Stimulated activated CD4-positive, alpha-beta T cell treated with anti-CD3 and anti-CD28 coated beads, TNF-alpha, amount 100 ng/mL, for 48 hours (primary cell): ENCODE measurements around the gene HOXB6.

Source experiments
- DNase-seq, 3 donors: peaks; one replicate each; pipeline ENCODE4 v3.0.0-alpha.2; 2020; ENCODE audit warnings: low read depth in 3 of 3

The HOXB6 gene

DNA sequence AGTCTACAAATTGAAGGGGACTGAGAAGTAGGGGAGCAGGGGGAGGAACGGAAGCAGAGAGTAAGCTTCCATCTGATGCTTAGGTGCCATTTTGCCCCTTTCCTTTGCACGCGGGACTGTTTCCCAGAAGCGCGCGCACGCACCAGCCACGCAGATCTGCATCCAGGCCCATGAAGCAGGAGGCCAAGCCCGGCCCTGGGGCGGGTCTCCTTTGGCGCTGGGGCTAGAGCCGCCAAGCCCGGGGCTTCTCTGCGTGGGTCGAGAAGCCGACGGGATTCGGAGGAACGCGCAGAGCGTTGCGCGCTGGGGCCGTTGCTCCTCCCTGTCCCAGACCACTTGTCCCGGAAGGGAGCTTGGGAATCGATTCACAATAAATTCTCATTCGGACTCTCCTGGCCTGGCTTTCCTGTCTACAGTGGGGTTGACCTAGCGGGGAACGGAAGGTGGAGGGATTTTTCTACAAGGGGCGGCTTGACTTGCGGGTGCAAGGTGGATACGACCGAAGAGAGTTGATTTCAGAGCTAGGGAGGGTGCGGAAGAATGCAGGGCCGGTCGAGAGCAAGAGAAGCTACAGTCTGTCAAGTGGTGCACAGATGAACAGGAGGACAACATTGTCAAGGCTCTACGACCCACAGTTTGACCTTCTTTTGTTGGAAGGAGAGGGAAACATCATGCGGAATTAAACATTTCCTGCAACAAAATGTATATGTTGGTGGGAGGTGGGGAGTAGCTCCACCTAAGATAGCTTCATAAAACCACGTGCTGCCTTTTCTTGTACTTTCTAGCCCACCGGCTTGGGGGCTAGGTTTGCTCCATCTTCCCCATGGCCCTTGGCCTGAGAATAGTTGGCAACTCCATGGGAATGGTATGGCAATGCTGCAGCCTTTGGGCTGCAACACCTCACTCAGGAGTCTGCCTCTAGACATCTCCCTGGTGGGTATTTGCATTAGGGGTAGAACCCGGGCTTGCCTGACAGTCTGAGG is 16.9 kb upstream of the HOXB6 start:
- DNase-seq, result no peak

DNA sequence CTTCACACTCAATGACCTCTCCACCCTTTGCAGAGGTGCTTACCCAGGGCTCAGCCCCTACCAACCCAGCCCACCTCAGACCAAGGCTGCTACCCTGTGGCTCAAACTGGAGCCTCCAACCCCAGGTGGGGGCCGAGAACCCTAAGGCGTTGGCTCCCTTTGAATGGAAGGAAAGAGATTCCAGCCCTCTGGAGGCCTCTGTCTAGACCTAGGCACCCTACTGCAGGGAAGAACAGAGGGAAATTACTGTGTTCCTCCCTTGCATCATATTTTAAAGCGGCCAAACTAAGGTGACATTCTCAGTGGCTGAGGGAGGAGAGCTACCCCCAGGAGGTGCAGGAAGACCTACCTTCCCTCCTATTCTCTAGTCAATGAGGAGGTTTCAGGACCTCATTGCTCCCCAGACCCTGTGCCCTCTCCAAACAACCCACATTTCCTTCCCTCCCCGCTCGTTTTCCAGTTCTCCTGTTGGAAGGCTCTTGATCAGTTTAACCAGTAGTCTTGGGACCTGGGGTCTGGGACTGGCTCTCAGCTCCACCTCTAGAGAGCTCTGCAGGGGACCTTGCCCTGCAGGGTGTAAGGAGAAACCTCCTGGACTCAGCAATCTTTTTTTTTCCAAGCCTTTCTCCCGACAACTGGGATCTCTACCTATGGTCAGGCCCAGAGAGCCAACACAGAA is 15.8 kb upstream of the HOXB6 start:
- DNase-seq, result no peak

DNA sequence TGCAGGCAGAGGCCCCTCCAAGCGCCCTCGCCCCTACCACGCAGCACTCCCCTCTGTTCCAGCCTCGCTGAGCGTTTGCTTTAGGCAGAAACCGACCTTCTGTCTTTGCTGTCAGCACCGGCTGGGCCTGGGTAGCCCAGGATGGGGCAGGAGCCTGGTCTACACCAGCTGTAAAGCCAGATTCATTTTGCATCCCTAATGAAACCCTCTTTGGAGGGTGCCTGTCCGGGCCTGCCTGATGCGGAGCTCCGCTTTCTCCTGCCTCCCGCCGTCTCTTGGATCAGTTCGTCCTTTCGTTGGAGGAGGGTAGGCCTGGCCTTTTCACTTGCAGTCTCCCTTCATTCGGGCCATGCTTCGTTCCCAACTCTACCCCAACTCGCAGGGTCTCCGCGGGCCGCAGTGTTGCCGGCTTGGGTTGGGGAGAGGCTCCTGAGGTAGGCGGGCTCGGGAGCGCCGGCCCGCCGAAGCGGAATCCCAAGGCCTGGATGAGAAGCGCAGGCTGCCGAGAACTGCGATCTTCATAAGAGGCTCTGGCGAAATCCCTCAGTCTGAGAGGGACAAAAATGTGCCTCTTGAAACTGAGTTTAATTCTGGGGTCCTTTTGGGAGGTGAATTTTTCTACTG is 15.2 kb upstream of the HOXB6 start:
- DNase-seq, result no peak

DNA sequence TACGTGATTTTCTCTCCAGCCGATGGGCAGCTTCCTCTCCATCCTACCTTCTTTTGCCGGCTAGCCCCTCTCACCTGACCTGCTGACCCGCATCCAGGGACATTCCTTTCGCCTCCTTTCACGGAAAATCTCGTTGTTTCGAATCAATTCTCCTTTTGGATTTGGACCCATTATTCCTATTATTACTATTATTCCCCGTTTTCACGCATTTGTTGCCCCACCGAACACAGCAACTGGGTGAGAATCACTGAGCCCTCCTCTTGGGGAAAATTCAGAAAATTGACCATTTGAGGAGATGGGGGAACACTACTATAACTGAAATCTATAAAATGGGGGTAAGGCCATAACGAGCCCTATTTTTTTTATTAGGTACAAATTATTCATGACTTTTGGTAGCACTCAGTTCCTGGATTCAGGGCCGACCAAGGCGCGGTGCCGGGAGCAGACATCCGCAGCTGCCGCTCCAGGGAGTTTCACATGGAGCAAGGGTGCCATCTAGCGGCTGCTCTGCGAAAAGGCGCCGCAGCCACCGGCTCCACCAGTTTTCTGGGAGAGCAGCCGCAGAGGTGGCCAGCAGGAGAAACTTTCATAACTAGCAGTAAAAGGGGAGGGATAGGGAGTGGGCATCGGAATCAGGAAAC is 13.6 kb upstream of the HOXB6 start:
- DNase-seq, result peak; percentile 71 to 73 (median 71)

DNA sequence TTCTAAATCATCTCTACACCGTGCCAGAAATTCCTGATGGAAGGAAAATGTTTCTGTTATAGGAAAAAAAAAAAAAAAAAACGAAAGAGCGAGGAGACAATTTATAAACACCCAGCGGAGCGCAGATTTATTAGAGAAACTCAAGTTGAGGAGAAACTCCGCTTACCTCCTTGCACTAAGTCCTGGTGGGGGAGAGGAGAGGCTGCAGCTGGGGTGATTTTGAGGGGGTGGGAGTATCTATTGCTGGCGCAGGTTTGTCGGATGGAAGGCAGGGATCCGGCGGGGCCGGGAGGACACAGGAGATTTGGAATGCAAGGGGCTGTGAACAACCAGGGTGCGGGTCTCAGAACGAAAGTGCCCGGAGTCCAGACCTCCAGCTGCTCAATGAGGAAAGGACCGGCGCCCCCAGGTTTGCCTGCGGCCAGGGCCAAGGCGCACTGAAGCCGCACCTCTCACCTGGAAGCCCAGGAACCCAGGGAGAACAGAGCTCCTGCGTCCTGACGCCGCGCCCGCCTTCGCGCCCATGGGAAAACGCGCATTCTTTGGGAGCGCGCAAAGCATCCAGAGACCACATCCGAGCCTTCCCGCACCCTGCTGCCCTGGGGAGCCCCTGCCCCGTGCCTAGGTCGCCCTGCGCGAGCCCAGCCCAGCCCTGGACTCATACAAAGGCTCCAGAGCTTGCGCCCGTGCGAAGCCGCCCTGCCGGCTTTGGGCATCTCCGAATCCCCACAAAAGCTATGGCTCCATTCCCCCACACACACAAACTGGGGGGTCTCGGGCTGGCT is 12.9 kb upstream of the HOXB6 start:
- DNase-seq, result no peak

DNA sequence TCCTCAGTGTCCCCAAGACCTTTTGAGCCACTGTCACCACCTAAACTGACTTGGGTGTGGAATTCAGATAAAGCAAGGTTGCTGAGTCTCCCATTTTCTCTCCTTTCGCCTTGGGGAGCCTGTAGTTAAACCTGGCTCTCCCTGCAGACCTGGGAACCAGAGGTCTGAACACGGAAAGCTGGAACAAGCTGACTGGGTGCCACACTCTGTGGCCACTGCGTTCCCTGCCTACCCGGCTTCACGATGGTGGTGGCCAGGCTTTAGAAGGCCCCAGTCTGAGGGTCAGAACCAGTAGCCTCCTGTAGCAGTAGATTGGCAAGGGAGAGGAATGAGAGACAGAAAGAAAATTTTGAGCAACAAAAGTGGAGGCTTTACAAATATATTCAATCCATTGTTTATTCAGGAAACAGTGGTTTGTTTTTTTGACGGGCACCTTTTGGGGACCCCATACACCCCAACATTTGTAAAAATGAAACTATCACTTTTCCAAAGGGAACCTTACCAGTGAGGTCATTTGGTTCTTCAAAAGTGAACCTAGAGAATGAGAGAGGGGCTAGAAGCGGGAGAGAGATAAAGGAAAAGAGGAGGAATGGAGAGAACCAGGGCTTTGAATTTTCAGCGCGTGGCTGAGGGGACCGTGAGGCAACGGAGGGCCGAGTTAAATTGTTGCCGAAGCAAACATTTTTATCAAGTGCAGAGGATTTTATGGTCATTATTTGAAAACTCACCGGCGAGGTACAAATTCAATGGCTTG is 12.1 kb upstream of the HOXB6 start:
- no peak for DNase-seq

DNA sequence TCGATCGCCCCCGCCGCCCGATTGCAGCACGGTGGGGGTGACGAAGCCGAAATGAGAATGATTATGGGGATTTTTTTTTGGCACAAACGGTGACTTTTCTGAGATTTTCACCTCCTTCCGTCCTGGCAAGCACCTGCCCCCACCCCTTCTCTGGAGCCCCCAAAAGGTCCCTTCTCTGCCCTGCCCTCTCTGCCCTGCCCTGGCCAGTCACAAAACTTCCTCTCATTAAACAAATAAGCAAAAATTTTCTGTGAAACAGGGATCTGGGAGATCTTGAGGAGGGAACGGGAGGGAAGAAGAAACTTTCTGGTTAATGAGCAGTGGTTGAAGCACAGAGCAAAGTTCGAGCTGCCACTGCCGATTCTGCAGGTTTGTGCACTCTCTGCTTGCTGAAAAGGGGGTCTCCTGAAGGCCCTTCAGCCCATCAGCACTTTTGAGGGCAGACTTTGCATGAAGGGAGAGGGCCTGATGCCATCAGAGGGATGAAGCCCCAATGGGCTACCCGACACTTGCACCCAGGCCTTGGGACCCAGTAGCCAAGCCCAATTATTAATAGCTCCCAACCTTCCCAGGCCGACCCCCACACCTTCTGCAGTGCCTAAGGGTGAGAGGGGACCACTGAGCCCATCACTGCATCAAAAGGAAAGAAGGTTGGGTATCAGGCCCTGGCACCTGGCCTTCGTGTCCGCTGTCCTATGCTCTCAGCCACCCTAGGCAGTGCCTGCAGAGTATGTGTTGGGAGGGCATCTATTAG is 11.4 kb upstream of the HOXB6 start:
- DNase-seq, result no peak

DNA sequence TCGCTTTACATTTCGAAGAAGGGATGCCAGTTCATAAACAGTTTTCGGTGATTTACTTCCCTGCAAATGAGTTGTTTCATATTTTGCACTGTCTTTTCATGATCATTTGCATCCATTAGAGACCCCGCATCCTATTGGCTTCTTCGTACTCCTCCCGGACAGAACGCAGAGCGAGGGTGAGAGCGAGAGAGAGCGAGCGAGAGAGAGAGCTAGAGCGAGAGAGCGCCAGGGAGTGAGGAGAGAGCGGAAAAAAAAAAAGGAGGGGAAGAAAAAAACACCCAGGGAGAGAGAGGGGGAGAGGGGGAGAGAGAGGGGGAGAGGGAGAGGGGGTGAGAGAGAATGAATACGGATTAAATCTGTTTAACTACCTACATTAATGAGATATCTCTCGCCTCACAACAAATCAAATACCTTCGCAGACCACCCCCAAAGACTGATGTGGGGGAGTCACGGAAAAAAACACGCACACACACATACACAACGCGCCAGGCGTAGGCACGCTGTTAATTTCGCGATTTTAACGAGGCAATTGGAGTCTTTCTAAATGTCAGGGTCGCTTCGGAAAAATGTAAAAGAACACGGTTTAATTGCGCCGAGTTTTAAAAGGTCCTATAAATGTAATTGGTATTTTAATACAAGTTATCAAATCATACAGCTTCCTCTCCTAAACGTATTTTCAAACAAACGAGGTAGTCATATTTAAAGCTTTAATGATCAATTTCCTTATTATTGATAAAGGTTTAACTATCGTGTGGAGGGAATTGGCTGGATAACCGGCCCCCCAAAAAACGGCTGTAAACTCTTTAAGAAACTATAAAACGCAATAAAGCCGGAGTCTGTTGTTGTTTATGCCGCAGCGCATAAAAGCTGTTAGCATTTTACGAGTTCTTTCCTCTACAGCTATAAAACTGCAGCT is 10.5 kb upstream of the HOXB6 start, which contains the start of gene HOXB8:
Gene HOXB8 (minus strand): TSS at position 246 of the 916 bp plus-strand sequence. CDS start 588 bp downstream, outside the sequence.
- DNase-seq, result no peak

DNA sequence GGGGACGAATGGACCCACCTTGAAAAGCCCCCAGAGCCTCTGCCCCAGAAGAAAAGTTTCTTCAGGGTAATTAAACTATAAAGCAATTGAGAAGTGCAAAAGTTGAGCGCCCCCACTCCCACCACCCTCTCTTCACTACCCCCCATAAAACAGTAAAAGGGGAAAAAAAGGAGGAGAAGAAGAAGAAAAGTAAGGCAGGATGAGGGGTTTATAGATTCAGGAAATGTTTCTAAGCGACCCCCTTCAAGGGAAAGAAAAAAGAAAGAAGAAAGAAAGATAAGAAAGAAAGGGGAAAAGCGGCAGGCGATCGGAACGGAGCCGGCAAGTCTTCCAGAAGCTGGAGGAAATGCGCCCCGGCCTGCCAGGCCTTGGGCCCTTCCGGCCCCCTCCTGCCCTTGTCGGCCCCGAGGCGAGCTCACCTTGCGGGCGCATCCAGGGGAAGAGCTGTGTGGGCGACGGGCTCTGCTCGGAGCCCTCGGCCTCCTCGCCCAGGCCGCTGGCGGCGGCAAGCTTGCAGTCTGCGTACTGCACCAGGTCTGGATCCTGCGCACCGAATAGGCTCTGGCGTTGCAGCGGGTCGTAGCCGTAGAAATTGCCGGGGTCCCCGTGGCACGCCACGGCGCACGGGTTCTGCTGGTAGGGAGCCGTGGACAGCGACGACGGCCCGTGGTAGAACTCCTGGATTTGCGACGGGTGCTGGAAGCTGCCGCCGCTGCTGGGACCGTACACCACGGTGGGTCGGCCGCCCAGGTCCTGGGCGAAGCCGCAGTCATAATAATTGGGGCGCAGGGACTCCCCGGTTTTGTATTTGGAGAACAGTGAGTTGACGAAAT is 9.3 kb upstream of the HOXB6 start:
- DNase-seq, result no peak

DNA sequence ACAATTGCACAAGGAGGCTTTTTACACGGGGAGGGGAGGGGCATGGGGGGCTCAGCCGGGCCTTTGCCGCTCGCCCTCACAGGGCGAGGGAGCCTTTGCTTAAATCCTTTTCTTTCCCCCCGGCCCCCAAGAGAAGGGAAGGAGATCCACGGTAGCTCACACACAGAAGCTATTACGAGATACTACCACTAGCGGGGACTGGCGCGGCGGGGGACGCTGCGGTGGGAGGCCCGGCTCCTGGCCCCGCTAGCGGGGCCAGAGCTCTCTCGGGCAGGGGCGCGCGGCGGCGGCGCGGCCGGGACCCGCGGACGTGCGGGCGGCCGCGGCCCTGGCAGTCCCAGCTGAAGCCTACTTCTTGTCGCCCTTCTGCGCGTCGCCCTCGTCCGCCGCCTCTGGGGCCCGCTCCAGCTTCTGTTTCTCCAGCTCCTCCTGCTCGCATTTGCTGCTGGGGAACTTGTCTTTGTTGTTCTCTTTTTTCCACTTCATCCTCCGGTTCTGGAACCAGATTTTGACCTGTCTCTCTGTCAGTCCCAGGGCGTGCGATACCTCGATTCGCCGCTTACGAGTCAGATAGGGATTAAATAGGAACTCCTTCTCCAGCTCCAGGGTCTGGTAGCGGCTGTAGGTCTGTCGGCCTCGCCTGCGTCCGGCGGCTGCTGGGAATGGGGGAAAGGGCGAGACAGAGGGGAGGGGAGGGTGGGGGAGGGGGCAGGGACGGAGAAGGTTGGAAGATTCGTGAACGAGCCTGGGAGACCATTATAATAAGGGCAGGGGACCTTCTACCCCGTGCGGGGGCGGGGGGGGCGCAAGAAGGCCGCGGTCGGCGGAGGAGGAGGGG is 8.3 kb upstream of the HOXB6 start:
- DNase-seq, result no peak

DNA sequence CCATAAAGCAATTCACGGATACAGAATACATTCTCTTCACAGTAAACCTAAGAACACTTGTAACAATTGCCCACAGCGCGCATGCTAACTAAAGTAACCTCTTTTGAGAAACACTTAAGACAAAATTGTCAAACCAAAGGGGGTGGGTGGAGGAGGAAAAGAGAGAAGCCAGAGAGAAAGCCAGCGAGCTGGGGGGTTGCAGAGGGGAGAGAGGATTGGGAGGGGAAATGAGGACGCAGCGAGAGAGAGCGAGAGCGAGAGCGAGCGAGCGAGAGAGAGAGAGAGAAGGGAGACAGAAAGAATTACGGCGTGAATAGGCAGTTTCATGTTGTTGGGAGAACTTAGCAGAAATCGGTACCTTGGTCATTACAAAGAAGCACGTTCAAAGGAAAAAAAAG is 7.7 kb upstream of the HOXB6 start:
- DNase-seq, result no peak

DNA sequence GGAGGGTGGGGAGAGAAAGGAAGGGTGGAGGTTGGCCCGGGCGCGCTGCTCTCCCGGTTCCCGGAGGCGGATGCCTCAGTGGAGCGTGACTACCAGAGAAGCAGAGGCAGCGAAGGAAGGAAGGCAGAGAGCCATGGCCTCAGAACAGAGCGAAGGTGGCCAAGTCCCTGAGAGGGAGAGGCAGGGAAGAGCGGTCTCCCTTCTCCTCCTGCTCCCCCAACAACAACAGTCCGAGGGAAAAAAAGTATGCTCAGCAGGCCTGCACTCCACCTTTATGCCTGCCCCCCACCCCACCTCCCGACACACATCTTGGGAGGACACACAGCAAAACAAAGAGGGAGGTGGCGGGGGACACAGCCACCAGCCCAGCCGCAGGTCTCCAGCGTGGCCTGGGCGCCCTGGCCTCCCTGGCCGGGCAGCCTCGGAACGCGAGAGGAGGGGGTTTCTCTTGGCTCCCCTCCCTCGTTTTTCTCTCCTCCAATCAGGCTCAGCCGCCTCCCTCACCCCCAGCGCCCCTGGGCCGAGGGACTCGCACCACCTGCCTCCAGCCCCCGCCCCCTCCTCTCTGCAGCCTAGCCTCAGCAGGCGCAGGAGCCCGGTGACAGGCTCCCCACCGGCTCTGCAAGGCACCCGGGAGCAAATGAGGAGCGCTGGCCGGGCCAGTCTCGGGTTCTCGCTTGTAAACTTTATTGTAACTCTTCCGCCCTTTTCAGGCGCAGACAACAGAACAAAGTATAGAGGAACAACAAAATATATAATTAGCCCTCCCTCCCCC is 7.1 kb upstream of the HOXB6 start:
- no peak for DNase-seq

DNA sequence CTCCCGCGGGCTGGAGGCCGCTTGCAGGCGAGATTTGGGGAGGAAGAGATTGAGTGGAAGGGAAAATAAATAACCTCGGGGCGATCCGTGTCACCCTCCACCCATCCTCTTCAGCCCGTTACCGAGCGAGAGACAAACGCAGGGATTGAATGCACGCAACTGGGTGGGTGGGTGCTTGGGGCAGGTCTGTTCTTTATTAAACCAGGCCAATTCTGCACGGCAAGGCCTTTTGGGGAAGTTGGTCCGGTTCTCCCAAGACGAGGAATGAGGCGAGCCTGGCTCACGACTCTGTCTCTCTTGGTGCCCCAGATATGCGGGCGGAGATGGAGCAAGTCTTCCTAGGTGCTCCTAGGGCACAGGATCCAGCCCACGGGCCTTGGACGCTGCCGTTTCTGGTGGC is 6.4 kb upstream of the HOXB6 start:
- DNase-seq, result no peak

DNA sequence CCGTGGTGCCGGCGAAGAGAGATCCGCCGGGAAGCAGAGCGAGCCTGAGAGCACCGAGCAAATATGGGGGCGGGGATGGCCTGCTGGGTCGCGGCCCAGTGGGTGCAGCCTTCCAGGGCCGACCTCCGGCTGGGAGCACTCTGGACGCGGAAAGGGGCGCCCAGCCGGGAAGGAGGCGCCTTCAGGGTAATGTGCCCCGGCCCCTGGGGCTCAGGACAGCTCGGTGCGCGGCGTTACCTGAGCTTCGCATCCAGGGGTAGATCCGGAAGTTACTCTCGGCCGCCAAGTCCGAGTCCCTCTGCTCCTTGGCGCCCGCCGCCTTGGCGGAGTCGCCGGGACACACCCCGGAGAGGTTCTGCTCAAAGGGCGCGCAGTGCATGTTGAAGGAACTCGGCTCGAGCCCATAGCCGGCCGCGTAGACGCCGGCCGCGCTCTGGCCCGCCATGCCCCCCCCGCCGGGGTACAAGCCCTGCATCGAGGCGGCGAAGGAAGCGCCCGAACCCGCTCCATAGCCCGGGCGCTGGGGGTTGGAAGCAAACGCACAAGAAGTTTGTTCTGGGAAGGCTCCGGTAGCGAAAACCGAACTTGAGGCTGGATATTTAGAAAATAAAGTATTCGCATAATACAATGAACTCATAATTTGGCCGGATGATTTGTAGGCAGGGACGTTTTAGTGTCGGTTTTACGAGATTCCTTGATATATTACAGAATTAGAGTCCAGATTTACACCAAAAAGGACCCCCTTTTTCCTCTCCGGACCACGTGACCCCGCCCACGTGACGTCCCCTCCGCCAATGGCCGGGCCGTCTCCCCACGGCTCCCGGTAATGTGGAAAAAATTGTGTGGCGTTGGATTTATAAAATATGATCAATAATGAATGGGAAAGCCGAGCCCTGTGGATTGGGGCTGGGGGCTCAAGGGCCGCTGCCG is 5.8 kb upstream of the HOXB6 start, which contains the start of gene HOXB7:
Gene HOXB7 (minus strand): TSS at position 736 of the 930 bp plus-strand sequence. CDS start 99 bp downstream, at position 637.
- peak in 1 of 3 donors; percentile 75 for DNase-seq
